Gastrocnemius medialis (tissue), 4 donors: Measurements from ENCODE around the gene AGPAT3.

Experiments used
- POLR2A ChIP-seq, 2 donors: fragments of 450-650 bp; IDR thresholded peaks; one replicate each; pipeline ENCODE4 v1.6.1; 2017; ENCODE audit warnings: antibody characterized with exemption in 2 of 2, mild to moderate bottlenecking in 2 of 2, moderate library complexity in 2 of 2
- TF ChIP-seq, protein P1 (sequence below), 5 experiments: fragments of 450-650 bp in 3 of 5; fragments of 200-600 bp in 2 of 5; sonication (generic) in 2 of 5; IDR thresholded peaks in 4 of 5; conservative IDR thresholded peaks in 1 of 5; 1 replicate in 4 of 5; 2 replicates in 1 of 5; pipeline ENCODE4 v1.5.1; 2016 to 2019; ENCODE audit warnings: antibody characterized with exemption in 5 of 5, mild to moderate bottlenecking in 3 of 5, moderate library complexity in 3 of 5

DNA sequence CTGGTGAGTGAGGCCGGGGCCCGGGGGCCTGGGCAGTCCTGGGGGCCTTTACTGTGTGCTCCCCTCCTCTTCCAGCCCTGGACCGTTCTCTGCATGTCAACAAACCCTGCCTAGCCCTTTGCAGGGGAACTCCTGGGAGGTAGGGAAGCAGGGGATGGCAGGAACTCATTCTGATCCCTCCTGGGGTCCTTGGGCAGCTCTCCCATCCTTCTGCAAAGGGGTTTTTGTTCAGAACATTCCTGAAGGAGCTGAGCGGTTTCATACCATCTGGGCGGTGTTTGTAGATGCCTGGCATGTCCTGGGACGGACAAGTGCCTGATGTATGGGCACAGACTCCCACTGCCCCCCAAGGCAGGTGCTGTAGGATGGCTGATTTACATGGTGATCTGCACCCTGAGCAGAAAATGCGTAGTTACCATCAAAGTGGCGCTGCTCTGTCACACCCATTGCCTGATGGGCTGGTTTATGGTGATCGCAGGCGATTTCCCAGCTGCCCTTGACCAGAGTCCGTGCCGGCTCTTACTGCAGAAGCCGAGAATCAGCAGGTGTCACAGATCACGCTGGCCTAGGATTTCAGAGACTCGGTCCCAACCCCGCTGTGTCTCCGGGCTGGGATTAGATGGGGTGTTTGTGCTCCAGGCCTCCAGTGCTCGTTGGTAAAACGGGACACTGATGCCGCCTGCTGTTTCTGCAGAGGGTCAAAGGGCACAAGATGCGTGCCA is 75.5 kb downstream of the AGPAT3 start:
- TF ChIP-seq, protein P1, sequence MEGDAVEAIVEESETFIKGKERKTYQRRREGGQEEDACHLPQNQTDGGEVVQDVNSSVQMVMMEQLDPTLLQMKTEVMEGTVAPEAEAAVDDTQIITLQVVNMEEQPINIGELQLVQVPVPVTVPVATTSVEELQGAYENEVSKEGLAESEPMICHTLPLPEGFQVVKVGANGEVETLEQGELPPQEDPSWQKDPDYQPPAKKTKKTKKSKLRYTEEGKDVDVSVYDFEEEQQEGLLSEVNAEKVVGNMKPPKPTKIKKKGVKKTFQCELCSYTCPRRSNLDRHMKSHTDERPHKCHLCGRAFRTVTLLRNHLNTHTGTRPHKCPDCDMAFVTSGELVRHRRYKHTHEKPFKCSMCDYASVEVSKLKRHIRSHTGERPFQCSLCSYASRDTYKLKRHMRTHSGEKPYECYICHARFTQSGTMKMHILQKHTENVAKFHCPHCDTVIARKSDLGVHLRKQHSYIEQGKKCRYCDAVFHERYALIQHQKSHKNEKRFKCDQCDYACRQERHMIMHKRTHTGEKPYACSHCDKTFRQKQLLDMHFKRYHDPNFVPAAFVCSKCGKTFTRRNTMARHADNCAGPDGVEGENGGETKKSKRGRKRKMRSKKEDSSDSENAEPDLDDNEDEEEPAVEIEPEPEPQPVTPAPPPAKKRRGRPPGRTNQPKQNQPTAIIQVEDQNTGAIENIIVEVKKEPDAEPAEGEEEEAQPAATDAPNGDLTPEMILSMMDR (IDR thresholded peaks at IDR 0.05 in 4 of 5, conservative IDR thresholded peaks at IDR 0.05 in 1 of 5) = no peak
- TF ChIP-seq POLR2A (IDR thresholded peaks at IDR 0.05) = no peak
